GM18951 (cell line): ENCODE measurements around the gene CCM2.
A peak's percentile ranks its signal among the peaks of the same experiment; 100 is the strongest.

ENCODE experiments used
- POLR2A ChIP-seq: IDR thresholded peaks from 4 replicates; pipeline ENCODE4 v1.6.1; 2011; ENCODE audit warnings: mild to moderate bottlenecking; ENCODE audit not compliant: insufficient read length, insufficient read depth; ENCODE audit errors: extremely low read depth
- in situ Hi-C: fragments of 300-500 bp; cut with MboI; formaldehyde crosslinking; loops from one replicate; pipeline ENCODE4 v1.12.0; 2022; ENCODE audit warnings: low sequenced_read_pairs, mixed read lengths, inconsistent platforms; ENCODE audit not compliant: unreplicated experiment

The CCM2 gene

DNA sequence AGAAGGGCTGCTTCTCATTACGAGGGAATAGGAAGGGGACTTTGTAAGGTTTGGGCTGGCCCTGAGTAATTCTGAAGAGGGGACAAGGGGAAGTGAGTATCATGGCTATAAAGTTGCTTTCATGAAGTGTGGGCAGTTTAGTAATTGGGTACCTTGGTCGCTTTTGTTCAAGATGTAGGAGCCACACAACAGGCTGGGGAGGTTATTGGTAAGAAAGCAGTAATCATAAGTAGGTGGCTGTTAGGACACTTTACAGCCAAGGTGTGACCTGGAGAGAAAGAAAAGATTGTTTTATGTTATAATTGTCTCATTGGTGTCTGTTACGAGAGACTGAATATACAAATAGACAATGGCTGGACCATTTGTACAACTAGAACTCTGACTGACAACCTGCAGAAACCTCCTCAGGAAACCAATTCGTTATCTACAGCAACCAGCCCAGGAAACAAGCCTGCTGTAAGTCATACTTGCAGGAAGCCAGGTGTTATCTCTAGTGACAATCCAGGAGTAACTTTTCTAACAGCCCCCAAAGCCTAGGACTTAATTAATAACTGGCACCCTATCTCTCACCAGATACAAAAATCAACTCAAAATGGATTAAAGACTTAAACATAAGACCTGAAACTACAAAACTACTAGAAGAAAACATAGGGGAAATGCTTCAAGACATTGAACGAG, 5.0 kb upstream of the CCM2 start:
- no peak for TF ChIP-seq POLR2A
- in situ Hi-C loops, result no loop called here

DNA sequence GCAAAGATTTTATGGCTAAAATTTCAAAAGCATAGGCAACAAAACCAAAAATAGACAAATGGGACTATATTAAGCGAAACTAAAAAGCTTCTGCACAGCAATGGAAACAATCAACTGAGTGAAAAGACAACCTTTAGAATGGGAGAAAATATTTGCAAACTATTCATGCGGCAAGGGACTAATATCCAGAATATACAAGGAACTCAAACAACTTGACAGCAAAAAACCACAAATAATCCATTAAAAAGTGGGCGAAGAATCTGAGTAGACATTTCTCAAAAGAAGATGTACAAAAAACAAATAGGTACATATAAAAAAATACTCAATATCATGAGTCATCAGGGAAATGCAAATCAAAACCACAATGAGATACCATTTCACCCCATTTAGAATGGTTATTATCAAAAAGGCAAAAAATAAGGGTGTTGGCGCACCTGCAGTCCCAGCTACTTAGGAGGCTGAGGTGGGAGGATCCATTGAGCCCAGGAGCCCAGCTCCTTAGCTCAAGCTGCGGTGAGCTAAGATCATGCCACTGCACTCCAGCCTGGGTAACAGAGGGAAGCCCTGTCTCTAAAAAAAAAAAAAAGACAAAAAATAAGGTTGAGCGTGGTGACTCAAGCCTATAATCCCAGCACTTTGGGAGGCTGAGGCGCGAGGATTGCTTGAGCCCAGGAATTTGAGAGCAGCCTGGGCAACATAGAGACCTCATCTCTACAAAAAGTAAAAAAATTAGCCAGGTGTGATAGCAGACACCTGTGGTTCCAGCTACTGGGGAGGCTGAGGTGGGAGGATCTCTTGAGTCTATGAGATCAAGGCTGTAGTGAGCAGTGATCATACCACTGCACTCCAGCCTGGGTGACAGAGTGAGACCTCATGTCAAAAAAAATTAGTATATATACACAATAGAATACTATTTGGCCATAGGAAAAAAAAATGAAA, 4.2 kb upstream of the CCM2 start:
- TF ChIP-seq POLR2A, result peak; percentile 29
- in situ Hi-C loops, result no loop called here

DNA sequence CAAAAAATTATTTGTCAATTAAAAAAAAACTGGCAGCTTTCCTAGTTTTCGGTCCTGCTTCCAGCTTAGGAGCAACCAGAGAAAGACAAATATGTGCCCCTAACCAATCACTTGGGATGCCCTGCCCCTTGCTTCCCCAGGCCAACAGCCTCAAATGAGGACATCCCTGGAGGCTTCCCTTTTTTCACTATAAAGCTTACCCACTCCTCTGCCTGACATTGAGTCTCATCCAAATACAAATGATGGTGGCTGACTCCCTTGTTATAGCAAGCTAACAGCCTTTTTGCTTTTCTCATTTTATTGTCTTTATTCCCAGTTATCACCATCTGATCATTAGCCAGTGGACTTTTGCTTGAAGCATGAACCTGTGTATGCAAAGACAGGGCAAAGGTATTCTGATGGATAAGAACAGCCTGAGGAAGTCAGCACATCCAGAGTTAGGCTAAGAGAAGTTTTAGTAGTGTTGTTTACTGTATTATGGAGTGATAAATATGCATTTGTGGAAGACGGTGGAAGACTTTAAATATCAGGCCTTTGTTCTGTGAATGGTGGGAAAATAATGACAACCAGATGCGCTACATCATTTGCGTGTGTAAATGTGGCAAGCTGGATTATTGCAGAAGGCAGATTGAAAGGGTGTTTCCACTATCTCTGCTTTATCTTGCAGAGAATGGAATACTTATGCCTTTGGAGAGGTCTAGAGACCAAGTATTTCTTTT, 1.7 kb upstream of the CCM2 start:
- no peak for TF ChIP-seq POLR2A
- in situ Hi-C loops, result no loop called here

DNA sequence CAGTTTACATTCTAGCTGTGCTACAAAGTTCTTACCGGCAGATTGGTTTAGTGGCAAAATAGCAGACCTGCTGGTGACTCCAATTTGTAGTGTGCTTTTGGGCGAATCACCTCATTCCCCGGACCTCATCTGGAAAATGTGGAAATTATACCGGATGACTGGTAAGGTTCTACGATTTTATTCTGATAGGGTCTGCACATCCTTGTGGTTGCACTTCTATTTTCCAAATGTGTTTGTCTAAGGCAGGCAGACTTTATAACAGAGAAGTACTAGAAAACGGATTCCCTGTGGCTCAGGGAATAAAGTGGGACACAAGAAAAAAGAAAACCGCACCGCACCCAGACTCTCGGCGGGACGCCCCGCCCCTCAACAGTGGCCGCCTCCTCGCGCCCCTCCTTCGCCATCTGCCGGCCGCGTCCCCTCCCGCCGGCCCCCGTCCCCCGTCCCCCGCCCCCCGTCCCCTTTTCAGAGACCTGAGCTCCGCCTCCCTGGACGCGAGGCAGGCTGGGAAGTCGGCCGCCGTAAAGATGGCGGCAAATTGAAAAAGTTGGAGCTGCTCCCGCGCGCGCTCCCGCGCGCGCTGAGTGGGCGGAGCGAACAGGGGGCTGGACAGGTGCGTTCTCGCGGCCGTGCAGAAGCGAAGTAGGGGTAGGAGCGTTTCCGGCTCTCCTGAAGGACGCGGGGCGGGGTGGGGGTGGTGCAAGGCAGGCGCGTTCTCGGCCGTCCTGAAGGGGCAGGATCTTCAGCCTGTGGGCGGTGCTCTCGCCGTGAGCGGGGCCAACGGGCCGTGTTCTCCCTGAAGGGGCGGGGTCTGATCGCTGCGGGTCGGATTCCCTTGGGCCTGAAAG, 532 bp upstream of the CCM2 start:
- in situ Hi-C loops, result no loop called here
- TF ChIP-seq POLR2A, result peak; percentile 52

DNA sequence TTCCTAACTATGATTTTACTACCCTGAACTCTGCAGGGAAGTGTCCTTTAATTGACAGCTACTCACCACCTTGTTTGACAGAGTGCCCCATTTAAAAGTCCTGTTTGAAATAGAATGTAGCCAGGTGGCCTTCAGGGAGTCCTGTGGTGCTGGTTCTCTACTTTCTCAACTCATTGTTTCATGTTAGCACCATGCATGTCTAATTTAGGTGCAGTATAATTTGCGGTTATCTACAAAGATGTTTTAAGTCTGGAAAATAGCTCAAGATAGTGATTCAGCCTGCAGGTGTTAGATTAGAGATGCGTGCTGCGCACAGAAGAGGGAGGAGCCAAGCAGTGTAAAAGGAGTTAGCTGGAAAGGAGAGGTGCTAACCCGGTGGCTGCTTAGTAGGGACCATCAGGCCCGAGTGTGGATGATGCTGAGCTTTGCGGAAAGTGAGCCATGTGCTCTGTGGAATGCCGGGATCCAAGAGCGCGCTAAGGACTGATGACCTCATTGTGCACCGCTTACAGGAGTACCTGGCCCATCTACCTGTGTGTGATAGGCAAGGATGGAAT, 1.2 kb downstream of the CCM2 start:
- in situ Hi-C loops, result no loop called here
- no peak for TF ChIP-seq POLR2A

DNA sequence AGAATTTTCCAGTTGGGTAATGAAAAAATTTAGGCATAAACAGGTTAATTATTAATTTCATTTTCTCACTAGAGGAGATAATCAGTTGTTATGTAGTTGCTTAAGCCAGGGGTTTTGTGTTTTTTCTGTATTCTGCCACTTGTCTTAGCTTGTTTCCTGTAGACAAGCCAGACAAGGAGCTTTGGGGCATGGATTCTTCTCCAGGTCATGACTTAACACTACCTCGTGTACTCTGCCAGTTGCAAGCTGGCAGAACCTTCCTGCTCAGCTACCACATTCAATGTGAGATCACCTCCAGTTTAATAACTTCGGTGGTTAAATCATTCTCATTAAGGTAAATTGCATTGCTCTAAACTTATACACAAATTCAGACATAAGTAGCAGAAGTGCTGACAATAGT, 1.8 kb downstream of the CCM2 start:
- no peak for TF ChIP-seq POLR2A
- in situ Hi-C loops, result no loop called here

DNA sequence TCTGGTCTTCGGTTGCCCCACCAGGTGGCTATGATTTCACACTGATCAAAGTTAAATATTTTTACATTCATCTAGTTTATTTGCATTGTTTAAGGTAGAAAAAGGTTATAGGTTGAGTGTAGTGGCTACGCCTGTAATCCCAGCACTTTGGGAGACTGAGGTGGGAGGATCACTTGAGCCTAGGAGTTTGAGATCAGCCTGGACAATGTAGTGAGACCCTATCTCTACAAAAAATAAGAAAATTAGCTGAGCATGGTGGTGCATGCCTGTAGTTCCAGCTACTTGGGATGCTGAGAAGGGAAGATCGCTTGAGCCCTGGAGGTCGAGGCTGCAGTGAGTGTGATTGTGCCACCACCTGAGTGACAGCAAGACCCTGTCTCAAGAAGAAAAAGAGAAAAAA, 3.8 kb downstream of the CCM2 start:
- in situ Hi-C loops, result no loop called here
- TF ChIP-seq POLR2A, result no peak

DNA sequence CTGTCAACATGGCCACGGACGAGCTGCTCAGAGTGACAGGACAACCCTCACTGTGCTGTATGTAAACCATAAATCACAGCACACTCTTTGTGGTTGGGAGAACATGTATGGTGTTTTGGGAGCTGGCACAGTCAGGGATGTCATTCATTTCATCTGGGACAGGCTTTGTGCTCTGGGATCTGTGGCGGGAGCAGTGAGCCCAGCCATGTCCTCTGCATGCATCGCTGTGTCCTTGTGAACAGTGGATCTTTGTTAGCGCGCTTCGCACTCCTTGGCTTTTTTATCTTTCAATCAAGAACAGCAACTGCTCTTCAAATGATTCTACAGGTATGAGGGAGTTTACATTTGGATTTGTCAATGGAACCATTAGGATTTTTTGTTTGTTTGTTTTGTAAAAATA, 7.1 kb downstream of the CCM2 start:
- TF ChIP-seq POLR2A, result no peak
- in situ Hi-C loops, result no loop called here

DNA sequence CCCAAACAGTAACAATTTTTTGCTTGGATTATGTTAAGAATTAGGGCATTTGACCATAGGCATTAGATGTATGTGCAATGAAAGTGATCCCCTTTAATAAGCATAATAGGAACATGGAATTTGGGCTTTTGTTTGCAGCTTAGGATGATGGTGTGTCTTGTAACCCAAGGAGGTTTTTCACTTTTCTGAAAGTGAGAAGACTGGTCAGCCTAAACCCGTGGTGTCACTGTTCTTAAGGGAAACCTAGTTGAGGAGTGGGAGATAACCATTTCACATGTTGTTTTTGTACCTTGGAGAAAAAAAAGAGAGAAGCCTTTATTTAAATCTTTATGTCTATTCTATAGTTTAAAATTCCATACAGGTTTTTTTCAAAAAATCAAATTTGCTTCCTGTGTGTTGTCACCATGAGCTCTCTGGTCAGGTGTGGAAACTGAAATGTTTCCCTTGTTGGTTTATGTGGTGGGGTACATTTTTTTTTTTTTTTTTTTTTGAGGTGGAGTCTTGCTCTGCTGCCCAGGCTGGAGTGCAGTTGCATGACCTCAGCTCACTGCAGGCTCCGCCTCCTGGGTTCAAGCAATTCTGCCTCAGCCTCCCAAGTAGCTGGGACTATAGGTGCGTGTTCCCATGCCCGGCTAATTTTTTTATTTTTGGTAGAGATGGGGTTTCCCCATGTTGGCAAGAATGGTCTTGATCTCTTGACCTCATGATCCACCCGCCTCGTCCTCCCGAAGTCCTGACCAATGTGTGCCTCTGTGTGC, 7.7 kb downstream of the CCM2 start:
- in situ Hi-C loops, result no loop called here
- no peak for TF ChIP-seq POLR2A

DNA sequence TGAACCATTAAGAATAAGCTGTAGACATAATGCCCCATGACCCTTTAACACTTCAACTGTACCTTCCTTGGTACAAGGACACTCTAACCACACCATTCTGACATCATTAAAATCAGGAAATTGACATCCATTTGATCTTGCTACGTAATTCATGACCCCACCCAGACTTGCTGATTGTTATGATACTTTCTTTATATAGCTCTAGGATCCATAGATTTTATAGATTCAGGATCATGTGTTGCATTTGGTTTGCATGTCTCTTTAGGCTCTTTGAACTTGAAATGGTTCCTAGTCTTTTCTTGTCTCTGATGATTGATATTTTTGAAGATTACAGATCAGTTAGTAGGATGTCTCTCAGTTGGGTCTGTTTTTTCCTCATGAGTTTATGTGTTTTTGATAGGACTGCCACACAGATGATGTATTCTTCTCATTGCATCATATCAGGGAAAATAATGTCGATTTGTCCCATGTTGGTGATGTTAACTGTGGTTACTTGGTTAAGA, 13.5 kb downstream of the CCM2 start:
- in situ Hi-C loops, result no loop called here
- TF ChIP-seq POLR2A, result no peak

DNA sequence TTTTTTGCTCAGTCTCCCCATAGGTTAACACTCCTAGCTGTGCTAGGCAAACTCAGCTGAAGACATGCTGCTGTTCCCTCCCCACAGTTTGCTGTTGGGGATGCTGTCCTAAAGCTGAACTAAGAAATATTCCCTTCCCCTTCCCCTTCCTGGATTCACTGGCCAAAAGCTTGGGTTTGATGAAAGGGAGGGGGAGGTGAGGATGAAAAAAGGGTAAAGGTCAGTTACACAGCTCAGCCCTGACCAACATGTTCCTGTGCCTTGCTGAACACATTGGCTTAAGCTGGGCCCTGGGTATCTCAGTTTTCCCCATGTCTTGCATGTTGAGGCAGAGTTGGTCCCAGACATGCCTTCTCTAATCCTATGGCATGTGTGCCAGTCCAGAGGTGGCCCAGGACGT, 15.3 kb downstream of the CCM2 start:
- in situ Hi-C loops, result no loop called here
- no peak for TF ChIP-seq POLR2A

DNA sequence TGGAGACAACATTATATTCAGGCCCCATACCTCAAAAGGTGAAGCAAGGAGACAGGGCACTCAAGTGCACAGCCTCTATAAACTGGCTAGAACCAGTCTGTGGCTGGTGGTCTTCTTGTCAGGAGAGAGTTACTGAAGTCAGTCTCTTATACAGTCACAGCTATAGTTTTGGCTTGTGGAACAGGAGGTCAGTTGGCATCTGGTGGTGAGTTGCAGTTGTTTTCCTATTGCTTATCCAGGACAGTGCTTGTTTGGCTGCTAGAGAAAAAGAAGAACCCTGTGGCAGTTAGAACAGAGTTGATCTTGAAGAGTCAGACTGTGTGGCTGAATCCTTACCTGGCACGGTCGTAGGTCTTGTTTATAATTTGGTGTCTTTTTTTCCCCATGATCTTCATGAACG, 17.3 kb downstream of the CCM2 start:
- TF ChIP-seq POLR2A, result no peak
- in situ Hi-C loops, result no loop called here

DNA sequence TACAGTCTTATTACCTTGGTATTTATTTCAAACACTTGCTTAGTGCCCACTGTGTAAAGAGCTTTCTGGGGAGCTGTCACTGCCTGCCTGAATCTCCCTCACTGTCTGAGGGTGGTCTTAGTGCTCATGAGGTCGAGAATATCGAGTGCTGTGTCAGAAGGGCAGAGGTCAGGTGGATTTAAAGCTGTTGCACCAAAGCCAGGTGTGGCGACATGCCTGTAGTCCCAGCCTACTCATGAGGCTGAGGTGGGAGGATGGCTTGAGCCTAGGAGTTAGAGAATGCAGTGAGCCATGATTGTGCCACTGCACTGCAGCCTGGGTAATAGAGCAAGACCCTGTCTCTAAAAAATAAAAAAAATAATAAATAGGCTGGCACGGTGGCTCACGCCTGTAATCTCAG, 20.9 kb downstream of the CCM2 start:
- TF ChIP-seq POLR2A, result no peak
- in situ Hi-C loops, result no loop called here
